ENCODE results near the gene SF3B2. TPM values are rescaled to one million over a fixed set of nuclear protein-coding genes. Genes with fewer than 3 reads are reported as not detected.
A peak's percentile ranks its signal among the peaks of the same experiment; 100 is the strongest.
"Not testable (repeated sequence)": the region's sequence is repeated elsewhere in the genome, so short reads cannot be mapped to it uniquely, and the experiment has no call there.

SF3B2 gene
- total RNA-seq, 1 donor from 2014 or later, result 216 TPM

DNA sequence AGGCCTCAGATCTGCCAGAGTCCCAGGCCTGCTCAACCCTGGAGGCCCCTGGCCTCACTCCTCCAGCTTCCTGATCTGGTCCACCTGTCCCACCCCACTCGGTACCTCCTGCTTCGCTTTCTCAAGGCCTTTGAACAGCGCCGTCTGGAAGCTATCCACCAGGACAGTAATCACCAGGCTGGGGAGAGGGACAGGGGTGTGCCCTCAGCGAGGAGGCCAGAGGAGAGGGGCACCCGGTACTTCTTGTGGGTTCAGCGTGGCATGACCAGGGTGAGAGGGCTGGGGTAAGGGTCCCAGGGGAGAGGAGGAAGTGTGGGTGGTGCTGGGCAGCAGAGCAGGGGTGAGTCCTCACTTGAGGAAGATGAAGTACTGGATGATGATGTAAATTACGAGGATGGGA is 32.0 kb upstream of the SF3B2 start:
- Mint-ChIP-seq H3K27me3 (peaks cover 33% of the 10 kb centered on the region), H3K4me3 (ENCODE audit: low read depth) (no peak overlapping the region), H3K27ac (no peak overlapping the region), H3K36me3 (ENCODE audit: insufficient read depth) (no peaks in the 10 kb centered on the region), H3K4me1 (ENCODE audit: low read depth) (no peaks in the 10 kb centered on the region), H3K9me3 (ENCODE audit: low read depth) (no peaks in the 10 kb centered on the region)
- TF ChIP-seq, protein P1, sequence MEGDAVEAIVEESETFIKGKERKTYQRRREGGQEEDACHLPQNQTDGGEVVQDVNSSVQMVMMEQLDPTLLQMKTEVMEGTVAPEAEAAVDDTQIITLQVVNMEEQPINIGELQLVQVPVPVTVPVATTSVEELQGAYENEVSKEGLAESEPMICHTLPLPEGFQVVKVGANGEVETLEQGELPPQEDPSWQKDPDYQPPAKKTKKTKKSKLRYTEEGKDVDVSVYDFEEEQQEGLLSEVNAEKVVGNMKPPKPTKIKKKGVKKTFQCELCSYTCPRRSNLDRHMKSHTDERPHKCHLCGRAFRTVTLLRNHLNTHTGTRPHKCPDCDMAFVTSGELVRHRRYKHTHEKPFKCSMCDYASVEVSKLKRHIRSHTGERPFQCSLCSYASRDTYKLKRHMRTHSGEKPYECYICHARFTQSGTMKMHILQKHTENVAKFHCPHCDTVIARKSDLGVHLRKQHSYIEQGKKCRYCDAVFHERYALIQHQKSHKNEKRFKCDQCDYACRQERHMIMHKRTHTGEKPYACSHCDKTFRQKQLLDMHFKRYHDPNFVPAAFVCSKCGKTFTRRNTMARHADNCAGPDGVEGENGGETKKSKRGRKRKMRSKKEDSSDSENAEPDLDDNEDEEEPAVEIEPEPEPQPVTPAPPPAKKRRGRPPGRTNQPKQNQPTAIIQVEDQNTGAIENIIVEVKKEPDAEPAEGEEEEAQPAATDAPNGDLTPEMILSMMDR (IDR thresholded peaks at IDR 0.05; ENCODE audit: unreplicated experiment), result no peak
- no peak for DNase-seq (ENCODE audit: low spot score, unreplicated experiment)

DNA sequence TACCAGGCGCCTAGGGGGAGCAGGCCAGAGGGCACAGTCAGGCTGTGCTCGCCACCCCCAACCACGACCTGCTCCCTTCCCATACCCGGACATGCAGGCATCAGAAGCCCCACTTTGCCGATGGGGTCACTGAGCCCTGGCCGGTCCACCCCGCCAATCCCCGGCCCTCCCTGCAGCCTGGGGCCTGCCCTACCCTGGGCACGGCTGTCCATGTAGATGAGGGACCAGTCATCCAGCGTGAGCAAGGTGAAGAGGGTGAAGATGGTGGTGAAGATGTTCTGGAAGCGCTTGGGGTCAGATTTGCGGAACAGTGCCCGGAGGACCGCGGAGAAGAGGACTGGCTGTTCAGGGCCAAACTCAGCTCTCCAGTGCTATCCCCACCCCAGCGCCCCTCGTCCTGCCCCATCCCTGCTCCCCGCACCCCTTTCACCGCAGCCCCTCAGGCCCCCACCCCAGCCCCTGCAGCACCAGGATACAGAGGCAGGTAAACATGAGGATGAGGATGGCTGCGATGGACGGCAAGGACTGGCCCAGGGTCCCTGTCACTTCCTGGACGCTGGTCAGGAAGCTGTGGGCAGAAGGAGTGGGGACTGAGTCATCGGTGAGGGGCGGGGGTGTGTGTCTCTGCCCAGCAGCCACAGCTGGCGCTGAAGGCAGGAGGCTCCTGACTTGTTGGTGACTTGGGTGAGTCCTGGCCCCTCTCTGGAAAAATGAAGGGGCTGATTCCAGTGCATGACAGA is 31.4 kb upstream of the SF3B2 start:
- DNase-seq (ENCODE audit: low spot score, unreplicated experiment), result no peak
- Mint-ChIP-seq H3K36me3 (ENCODE audit: insufficient read depth) (no peaks in the 10 kb centered on the region), H3K4me1 (ENCODE audit: low read depth) (no peaks in the 10 kb centered on the region), H3K27me3 (peaks cover 36% of the 10 kb centered on the region), H3K4me3 (ENCODE audit: low read depth) (no peak overlapping the region), H3K27ac (no peak overlapping the region), H3K9me3 (ENCODE audit: low read depth) (no peaks in the 10 kb centered on the region)
- TF ChIP-seq, protein P1 (IDR thresholded peaks at IDR 0.05; ENCODE audit: unreplicated experiment), result no peak

DNA sequence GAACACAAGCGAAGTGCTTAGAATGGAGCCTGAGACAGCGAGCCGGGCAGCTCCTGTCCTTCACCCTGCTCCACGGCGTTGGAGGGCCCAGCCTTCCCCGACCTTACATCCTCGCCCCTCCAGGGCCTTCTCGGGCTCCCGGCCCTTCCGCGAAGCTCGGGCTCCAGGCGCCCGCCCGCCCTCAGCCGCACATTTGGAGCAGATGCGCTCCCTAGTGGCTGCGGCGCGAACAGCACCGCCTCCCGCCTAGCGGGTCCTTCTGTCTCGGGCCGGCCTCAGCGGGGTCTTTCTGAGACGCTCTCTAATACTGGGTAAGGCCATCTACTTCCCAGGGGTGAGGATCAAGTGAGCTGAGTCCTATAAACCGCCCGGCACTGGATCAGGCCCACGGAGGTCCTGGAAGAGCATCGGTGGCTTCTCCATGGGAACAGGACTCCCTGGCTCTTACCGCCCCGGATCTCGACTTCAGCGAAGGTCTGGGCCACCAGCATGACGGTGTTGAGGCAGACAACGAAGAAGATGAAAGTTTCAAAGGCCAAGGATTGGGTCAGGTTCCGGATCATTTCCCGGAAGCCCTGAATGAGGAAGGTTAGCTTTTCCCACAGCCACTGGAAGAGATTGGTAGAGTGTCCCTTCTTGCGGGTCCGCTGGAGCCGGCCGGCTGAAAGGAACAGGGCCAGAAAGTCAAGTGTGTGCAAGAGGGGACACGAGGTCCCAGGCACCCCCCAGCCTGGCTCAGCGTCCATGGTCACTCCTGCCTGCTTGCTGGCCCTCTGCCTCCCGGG is 29.6 kb upstream of the SF3B2 start:
- H3K4me3 Mint-ChIP-seq (ENCODE audit: low read depth), result no peak overlapping the region
- peaks cover 38% of the 10 kb centered on the region for H3K27me3 Mint-ChIP-seq
- H3K4me1 Mint-ChIP-seq (ENCODE audit: low read depth), result no peaks in the 10 kb centered on the region
- TF ChIP-seq, protein P1 (IDR thresholded peaks at IDR 0.05; ENCODE audit: unreplicated experiment), result peak; percentile 95
- H3K27ac Mint-ChIP-seq, result no peak overlapping the region
- no peaks in the 10 kb centered on the region for H3K9me3 Mint-ChIP-seq (ENCODE audit: low read depth)
- DNase-seq (ENCODE audit: low spot score, unreplicated experiment), result peak; percentile 84
- no peaks in the 10 kb centered on the region for H3K36me3 Mint-ChIP-seq (ENCODE audit: insufficient read depth)

DNA sequence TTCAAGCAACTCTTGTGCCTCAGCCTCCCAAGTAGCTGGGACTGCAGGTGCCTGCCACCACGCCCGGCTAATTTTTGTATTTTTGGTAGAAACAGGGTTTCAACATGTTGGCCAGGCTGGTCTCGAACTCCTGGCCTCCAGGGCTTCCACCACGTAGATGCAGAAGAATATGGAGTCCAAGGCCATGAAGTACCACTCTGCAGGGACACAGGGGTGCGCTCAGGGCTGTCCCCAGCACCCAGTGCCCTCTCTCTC is 29.1 kb upstream of the SF3B2 start:
- H3K27me3 Mint-ChIP-seq, result peaks cover 43% of the 10 kb centered on the region
- not testable (repeated sequence) for DNase-seq (ENCODE audit: low spot score, unreplicated experiment); H3K4me1 Mint-ChIP-seq (ENCODE audit: low read depth); H3K4me3 Mint-ChIP-seq (ENCODE audit: low read depth); H3K9me3 Mint-ChIP-seq (ENCODE audit: low read depth); H3K36me3 Mint-ChIP-seq (ENCODE audit: insufficient read depth); H3K27ac Mint-ChIP-seq

DNA sequence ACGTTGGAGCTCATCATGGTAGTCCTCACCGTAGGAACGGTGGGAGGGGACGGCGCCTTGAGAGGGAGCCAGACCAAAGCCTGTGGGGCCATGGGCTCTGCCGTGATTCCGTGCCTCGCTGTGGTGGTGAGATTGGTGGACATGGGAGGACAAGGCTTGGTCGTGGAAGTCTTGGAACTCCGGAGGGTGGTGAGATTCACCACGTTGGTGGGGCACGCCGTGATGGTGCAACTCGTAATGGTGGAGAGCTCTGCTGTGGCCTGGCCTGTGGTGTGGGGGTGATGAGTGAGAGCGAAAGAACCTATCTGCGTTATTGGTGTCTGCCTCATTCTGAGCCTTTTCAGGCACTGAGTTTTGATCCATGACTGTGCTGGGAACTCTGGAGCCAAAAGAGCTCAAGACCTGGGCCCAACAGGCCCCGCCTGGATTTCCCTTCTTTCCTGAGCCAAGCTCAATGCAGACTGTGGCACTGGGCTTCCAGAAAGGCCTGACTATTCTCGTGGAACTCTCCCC is 26.1 kb upstream of the SF3B2 start, which contains the start of gene CATSPER1:
TSS of gene CATSPER1 (minus strand) at position 463 of the 513 bp plus-strand sequence. CDS start at position 363, 100 bp downstream.
- TF ChIP-seq, protein P1 (IDR thresholded peaks at IDR 0.05; ENCODE audit: unreplicated experiment), result no peak
- no peak for DNase-seq (ENCODE audit: low spot score, unreplicated experiment)
- Mint-ChIP-seq H3K36me3 (ENCODE audit: insufficient read depth) (no peaks in the 10 kb centered on the region), H3K4me3 (ENCODE audit: low read depth) (no peak within 1 kb of the TSS), H3K27me3 (peaks cover 40% of the 10 kb centered on the region), H3K9me3 (ENCODE audit: low read depth) (no peaks in the 10 kb centered on the region), H3K27ac (no peak within 1 kb of the TSS), H3K4me1 (ENCODE audit: low read depth) (no peaks in the 10 kb centered on the region)
